HFFc6 (cell line): ENCODE measurements around the gene FCN1. TPM values are rescaled to one million over a fixed set of nuclear protein-coding genes. Genes with fewer than 3 reads are reported as not detected.
"Not testable (repeated sequence)": the region's sequence is repeated elsewhere in the genome, so short reads cannot be mapped to it uniquely, and the experiment has no call there.

Source experiments
- DNase-seq: peaks from one replicate; pipeline ENCODE4 v3.0.0-alpha.2; 2018
- H3K27ac Mint-ChIP-seq: 2 replicates; pipeline ENCODE4 v1.8.0; 2020; ENCODE audit warnings: mild to moderate bottlenecking, mixed read lengths
- H3K27me3 Mint-ChIP-seq: 2 replicates; pipeline ENCODE4 v1.8.0; 2021; ENCODE audit warnings: mild to moderate bottlenecking, moderate library complexity, mixed read lengths; ENCODE audit not compliant: insufficient read depth
- H3K36me3 Mint-ChIP-seq: 2 replicates; pipeline ENCODE4 v1.8.0; 2021; ENCODE audit warnings: low read depth, mixed read lengths
- H3K4me1 Mint-ChIP-seq: 2 replicates; pipeline ENCODE4 v1.8.0; 2020; ENCODE audit warnings: low read depth, mixed read lengths
- H3K4me3 Mint-ChIP-seq: 2 replicates; pipeline ENCODE4 v1.8.0; 2020; ENCODE audit warnings: mild to moderate bottlenecking, moderate library complexity, mixed read lengths
- H3K9me3 Mint-ChIP-seq: 2 replicates; pipeline ENCODE4 v1.8.0; 2020; ENCODE audit warnings: mild to moderate bottlenecking, mixed read lengths
- CTCF ChIP-seq: fragments of 200-600 bp; sonication (generic); IDR thresholded peaks from 2 replicates; pipeline ENCODE4 v1.5.0; 2021; ENCODE audit warnings: antibody characterized with exemption, mild to moderate bottlenecking
- total RNA-seq, 6 experiments: library from RNA; stranded (reverse); fragmentation: NEBNext Ultra II Directional; extraction: Animal tissue kit (Norgen Biotek cat#: 25700); gene quantifications; 2 replicates in 1 of 6; 3 replicates in 5 of 6; pipeline ENCODE4 v1.2.3, GENCODE V29; 2021

FCN1 gene
- total RNA-seq, 6 experiments from 2014 or later: not detected

GRCh38 chr9:134863941-134864820, 53.5 kb downstream of the FCN1 start:
- H3K4me1 Mint-ChIP-seq: no peaks in the 10 kb centered on the region
- no peak for TF ChIP-seq CTCF
- H3K4me3 Mint-ChIP-seq: no peak overlapping the region
- H3K36me3 Mint-ChIP-seq: no peaks in the 10 kb centered on the region
- no peak for DNase-seq
- peaks cover 9% of the 10 kb centered on the region for H3K9me3 Mint-ChIP-seq
- H3K27ac Mint-ChIP-seq: no peak overlapping the region
- peaks cover 23% of the 10 kb centered on the region for H3K27me3 Mint-ChIP-seq

GRCh38 chr9:134863306-134863902, 54.3 kb downstream of the FCN1 start:
- Mint-ChIP-seq H3K9me3 (peaks cover 9% of the 10 kb centered on the region), H3K4me1 (peaks cover 6% of the 10 kb centered on the region), H3K4me3 (no peak overlapping the region), H3K27ac (no peak overlapping the region), H3K36me3 (no peaks in the 10 kb centered on the region), H3K27me3 (peaks cover 20% of the 10 kb centered on the region)
- TF ChIP-seq CTCF: no peak
- no peak for DNase-seq

- H3K4me3 Mint-ChIP-seq: no peak overlapping the region
- peaks cover 5% of the 10 kb centered on the region; the same call in 1 of the 2 replicates for H3K36me3 Mint-ChIP-seq
- no peak for DNase-seq
- peaks cover 13% of the 10 kb centered on the region for H3K4me1 Mint-ChIP-seq
- no peak for TF ChIP-seq CTCF
- peaks cover 18% of the 10 kb centered on the region for H3K9me3 Mint-ChIP-seq
- H3K27ac Mint-ChIP-seq: no peak overlapping the region
- peaks cover 27% of the 10 kb centered on the region for H3K27me3 Mint-ChIP-seq
Observed at GRCh38 chr9:134861595-134862334, 55.9 kb downstream of the FCN1 start.

GRCh38 chr9:134860510-134860909, 57.2 kb downstream of the FCN1 start:
- H3K27me3 Mint-ChIP-seq: peaks cover 31% of the 10 kb centered on the region
- peaks cover 20% of the 10 kb centered on the region for H3K9me3 Mint-ChIP-seq
- DNase-seq: no peak
- TF ChIP-seq CTCF: no peak
- H3K4me3 Mint-ChIP-seq: no peak overlapping the region
- no peak overlapping the region for H3K27ac Mint-ChIP-seq
- peaks cover 13% of the 10 kb centered on the region for H3K4me1 Mint-ChIP-seq
- peaks cover 5% of the 10 kb centered on the region; the same call in 1 of the 2 replicates for H3K36me3 Mint-ChIP-seq

GRCh38 chr9:134858051-134858841, 59.5 kb downstream of the FCN1 start:
- DNase-seq: peak; percentile 40
- Mint-ChIP-seq H3K27me3 (peaks cover 26% of the 10 kb centered on the region), H3K4me3 (no peak overlapping the region), H3K27ac (no peak overlapping the region), H3K36me3 (peaks cover 5% of the 10 kb centered on the region; the same call in 1 of the 2 replicates), H3K9me3 (peaks cover 24% of the 10 kb centered on the region), H3K4me1 (peaks cover 13% of the 10 kb centered on the region)
- TF ChIP-seq CTCF: 0 out of 2 replicates have a peak, but pooled peaks have one; percentile 12

GRCh38 chr9:134857451-134857850, 60.3 kb downstream of the FCN1 start:
- not testable (repeated sequence) for H3K4me3 Mint-ChIP-seq, H3K36me3 Mint-ChIP-seq, DNase-seq, H3K27ac Mint-ChIP-seq
- Mint-ChIP-seq H3K27me3 (peaks cover 24% of the 10 kb centered on the region), H3K9me3 (peaks cover 24% of the 10 kb centered on the region), H3K4me1 (peaks cover 13% of the 10 kb centered on the region)
